Stimulated activated CD8-positive, alpha-beta memory T cell treated with anti-CD3 and anti-CD28 coated beads, Interleukin-15, amount 100 ng/mL, for 48 hours (primary cell): ENCODE results near the gene MT1A.

Experiments
- DNase-seq, 2 donors: peaks; one replicate each; pipeline ENCODE4 v3.0.0-alpha.2; 2020; ENCODE audit warnings: low read depth in 2 of 2

MT1A gene

DNA sequence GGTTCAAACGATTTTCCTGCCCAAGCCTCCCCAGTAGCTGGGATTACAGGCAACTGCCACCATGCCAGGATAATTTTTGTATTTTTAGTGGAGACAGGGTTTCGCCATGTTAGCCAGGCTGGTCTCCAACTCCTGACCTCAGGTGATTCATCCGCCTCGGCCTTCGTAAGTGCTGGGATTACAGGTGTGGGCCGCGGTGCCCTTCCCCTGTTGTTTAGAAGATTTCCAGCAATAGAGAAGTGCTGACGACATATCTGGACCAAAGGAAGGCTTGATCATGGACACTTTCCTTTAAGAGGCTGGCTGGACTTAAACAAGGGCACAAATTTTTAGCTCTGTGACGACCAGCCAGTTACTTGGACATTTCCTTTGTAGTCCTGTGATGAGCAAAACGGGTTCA lies 7.3 kb upstream of the MT1A start:
- no peak for DNase-seq

DNA sequence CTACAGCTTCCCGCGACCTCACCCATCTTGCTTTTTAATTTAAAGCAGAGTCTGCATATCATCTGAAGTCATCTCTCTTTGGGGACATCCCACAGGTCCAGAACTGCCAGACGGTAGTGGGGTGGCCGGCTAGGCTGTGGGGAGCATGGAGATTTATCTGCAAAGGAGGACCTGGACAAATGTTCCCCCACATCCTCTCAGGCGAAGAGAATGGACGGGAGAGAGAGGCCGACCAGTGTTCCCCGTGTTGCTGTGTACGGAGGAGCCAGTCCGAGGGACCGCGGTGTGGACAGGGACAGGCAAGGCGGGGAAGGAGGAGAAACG lies 6.7 kb upstream of the MT1A start:
- no peak for DNase-seq

- no peak for DNase-seq
Observed at GRCh38 chr16:56632156-56632847, 6.2 kb upstream of the MT1A start, which contains the start of gene MT1M. MT1M (plus strand) TSS chr16:56632659; CDS start chr16:56632732, 73 bp downstream.

DNA sequence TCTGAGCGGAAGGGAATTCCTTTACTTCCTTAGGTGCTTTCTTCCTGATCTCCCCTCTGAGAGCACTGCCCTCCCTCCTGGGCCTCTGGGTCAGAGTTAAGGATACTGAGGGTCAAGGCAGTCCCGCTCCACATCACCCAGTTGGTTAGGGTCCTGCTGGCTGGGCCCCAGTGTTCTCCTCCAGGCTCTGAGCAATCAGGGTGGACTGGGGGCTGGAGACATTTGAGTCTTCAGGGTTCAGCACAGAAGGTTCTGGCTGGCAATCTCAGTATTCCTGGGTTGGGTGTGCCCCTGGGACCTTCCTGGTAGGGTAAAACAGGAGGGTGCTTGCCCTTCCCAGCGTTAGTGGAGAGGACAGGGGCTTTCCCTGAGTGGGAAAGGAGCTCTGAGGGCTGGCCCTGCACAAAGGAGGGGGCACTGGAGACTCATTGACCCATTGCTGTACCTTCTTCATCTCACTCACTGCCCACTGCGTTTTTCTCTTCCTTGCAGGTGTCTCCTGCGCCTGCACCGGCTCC lies 5.6 kb upstream of the MT1A start:
- no peak for DNase-seq

GRCh38 chr16:56633535-56633934 lies 4.9 kb upstream of the MT1A start:
- DNase-seq: no peak

GRCh38 chr16:56634715-56635440 lies 3.6 kb upstream of the MT1A start:
- DNase-seq: no peak

DNA sequence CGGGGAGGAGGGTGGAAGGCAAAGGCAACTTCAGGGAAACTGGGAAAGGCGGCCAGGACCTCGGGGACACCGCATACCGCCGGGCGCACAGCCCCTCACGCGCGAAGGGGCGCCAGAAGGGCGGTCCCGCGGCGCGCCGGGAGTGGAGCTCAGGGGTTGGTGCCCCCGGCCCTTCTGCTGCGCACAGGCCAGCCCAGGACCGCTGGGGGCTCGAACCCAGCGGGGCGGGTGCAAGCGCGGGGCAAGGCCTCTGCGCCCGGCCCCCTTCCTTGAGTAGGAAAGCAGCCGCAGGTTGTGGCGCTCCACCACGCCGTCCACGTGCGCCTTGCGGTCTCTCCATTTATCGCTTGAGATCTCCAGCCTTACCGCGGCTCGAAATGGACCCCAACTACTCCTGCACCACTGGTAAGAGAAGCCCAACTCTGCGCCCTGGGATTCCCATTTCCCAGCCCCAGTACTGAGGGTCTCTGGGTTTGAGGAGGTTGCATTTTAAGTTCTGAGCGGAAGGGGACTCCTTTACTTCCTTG lies 3.0 kb upstream of the MT1A start:
- DNase-seq: no peak

- no peak for DNase-seq
Observed at GRCh38 chr16:56636616-56637413, 1.7 kb upstream of the MT1A start.

- DNase-seq: no peak
Observed at GRCh38 chr16:56639045-56639444, 579 bp downstream of the MT1A start.

GRCh38 chr16:56640076-56640475 lies 1.6 kb downstream of the MT1A start:
- no peak for DNase-seq

- no peak for DNase-seq
Observed at GRCh38 chr16:56641166-56641565, 2.7 kb downstream of the MT1A start.

DNA sequence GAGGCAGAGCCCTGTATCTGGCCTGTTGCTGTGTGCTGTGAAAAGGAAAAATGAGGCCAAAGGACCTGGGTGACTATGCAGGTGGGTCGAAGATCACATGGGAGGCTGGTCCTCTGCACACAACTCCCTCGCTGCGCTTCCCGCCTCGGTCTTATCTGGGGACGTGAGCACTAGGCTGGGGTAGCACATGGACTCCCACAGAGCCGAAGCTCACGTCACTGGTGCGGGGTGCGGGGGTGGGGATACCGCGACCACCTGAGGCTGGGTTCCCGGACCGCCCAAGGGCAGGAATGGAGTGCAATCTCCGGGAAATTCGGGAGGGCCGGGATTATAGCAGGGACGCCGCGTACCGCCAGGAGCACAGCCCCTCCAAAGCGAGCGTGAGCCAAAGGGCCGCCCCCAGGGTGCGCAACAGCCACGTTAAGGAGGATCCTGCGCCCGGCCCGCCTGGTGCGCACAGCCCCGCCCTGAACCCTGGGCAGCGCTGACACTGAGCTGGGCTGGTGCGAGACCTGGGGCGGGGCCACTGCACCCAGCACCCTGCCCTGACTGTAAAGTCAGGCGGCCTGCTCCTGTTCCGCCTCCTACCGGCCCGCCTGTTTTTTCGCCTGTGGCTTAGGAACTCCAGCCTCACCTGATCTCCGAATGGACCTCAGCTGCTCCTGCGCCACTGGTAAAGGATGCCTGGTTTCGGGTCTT lies 4.8 kb downstream of the MT1A start:
- DNase-seq: peak; percentile 79

DNA sequence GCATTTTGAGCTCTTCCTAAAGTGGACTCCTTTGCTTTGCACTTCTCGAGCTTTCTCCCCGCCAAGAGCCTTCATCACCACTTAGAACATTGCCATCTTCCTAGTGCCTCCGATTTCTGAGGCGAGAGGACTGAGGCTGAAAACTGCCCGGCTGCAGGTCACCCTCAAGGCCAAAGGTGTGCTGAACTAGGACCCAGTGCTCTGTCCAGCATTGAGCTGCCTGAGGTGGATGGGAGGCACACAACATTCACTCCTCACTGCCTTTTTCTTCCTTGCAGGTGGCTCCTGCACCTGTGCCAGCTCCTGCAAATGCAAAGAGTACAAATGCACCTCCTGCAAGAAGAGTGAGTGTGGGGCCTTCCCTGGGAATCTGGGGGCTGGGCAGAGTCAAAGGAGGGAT lies 5.4 kb downstream of the MT1A start:
- no peak for DNase-seq

- no peak for DNase-seq
Observed at GRCh38 chr16:56645311-56645710, 6.8 kb downstream of the MT1A start.

GRCh38 chr16:56645838-56646237 lies 7.4 kb downstream of the MT1A start:
- no peak for DNase-seq

GRCh38 chr16:56647641-56648431 lies 9.4 kb downstream of the MT1A start:
- DNase-seq: no peak

DNA sequence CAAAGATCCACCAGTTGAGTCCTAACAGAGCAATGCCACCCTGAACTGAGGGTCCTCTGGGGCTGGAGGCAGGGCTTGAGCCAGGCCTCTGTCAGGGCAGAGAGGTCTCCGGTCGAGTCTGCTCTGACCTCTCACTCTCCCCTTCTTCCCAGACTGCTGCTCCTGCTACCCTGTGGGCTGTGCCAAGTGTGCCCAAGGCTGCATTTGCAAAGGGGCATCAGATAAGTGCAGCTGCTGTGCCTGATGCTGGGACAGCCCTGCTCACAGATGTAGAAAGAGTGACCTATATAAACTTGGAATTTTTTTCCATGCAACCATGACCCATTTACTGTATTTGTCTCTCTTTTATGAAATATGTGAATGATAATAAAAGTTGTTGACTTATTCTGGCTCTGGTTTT lies 10.8 kb downstream of the MT1A start:
- DNase-seq: no peak

- no peak for DNase-seq
Observed at GRCh38 chr16:56649820-56650219, 11.4 kb downstream of the MT1A start.

DNA sequence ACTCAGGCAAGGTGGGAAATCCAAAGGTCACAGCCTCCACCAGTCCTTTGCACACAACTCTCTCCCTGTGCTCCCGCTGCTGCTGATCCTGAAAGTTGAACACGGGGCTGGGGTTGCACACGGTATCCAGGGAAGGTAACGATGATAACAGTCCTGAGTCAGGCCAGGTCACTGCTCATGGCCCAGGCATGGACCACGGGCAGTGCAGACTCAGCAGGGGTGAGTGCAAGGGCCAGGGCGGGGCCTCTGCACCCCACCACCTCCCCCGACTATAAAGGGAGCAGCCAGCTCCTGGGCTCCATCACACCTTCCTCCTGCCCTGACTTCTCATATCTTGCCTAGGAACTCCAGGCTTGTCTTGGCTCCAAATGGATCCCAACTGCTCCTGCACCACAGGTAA lies 13.1 kb downstream of the MT1A start, which contains the start of gene MT1B:
TSS of gene MT1B (plus strand) at position 301 of the 400 bp plus-strand sequence. CDS start at position 369, 68 bp downstream.
- no peak for DNase-seq

- DNase-seq: no peak
Observed at GRCh38 chr16:56652600-56652999, 14.1 kb downstream of the MT1A start.

DNA sequence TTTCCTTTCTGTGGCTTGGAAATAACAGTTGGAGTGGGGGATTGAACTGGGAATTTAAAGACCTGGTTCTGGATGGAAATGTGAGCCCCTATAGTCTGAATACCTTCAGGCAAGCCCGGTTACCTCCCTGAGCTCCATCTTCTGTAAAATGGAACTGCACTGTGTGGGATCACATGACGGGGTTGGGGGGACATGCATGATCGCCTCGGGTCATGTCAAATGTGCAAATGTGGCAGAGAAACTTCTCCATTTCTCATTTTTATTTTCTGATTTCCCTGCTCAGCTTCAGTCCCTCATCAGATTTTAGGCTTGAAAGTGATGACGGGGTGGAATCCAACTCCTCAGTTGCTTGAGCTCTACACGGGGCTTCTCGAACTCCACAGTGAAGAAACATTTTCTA lies 14.8 kb downstream of the MT1A start:
- DNase-seq: no peak
